Measurements from ENCODE around the gene RPIA. TPM values are rescaled to one million over a fixed set of nuclear protein-coding genes. Genes with fewer than 3 reads are reported as not detected.
A peak's percentile ranks its signal among the peaks of the same experiment; 100 is the strongest.
"Not testable (repeated sequence)": the region's sequence is repeated elsewhere in the genome, so short reads cannot be mapped to it uniquely, and the experiment has no call there.

The RPIA gene
- total RNA-seq, 4 donors from 2014 or later = 6.3 to 12.2 (median 8.0) TPM

- TF ChIP-seq POLR2A (IDR thresholded peaks at IDR 0.05) (no peak), EP300 (IDR thresholded peaks at IDR 0.05) (no peak), CTCF (IDR thresholded peaks at IDR 0.05) (no peak)
- Histone ChIP-seq H3K36me3 (peaks cover 0 to 8% (median 0%) of the 10 kb centered on the region in 3 donors), H3K4me1 (peaks cover 0 to 15% (median 4%) of the 10 kb centered on the region in 4 donors), H3K9me3 (peaks cover 0 to 12% (median 0%) of the 10 kb centered on the region in 4 donors), H3K27ac (no peak overlapping the region), H3K4me3 (no peak overlapping the region), H3K27me3 (peaks cover 0 to 29% of the 10 kb centered on the region in 2 donors)
- WGBS, 2 donors = 82 to 98% methylated on average over 11 to 19 of the region's 19 CpGs
- DNase-seq (ENCODE audit: low spot score in 2 of 2) = no peak
These were observed 72.8 kb downstream of the RPIA start for GRCh38 chr2:88764141-88764849.

- Histone ChIP-seq H3K36me3 (peaks cover 0 to 3% (median 0%) of the 10 kb centered on the region in 3 donors), H3K27ac (no peak overlapping the region), H3K4me3 (peak overlapping the region in 2 of 4 donors; percentile 29 to 32), H3K4me1 (peaks cover 0 to 15% (median 4%) of the 10 kb centered on the region in 4 donors), H3K9me3 (peaks cover 0 to 7% (median 0%) of the 10 kb centered on the region in 4 donors), H3K27me3 (peaks cover 0 to 29% of the 10 kb centered on the region in 2 donors)
- WGBS, 2 donors = 17 to 20% methylated on average over 3 to 17 of the region's 22 CpGs
- no peak for TF ChIP-seq POLR2A (IDR thresholded peaks at IDR 0.05)
- no peak for TF ChIP-seq CTCF (IDR thresholded peaks at IDR 0.05)
- TF ChIP-seq EP300 (IDR thresholded peaks at IDR 0.05) = no peak
- no peak for DNase-seq (ENCODE audit: low spot score in 2 of 2)
These were observed 73.3 kb downstream of the RPIA start for GRCh38 chr2:88764850-88765153.

DNA sequence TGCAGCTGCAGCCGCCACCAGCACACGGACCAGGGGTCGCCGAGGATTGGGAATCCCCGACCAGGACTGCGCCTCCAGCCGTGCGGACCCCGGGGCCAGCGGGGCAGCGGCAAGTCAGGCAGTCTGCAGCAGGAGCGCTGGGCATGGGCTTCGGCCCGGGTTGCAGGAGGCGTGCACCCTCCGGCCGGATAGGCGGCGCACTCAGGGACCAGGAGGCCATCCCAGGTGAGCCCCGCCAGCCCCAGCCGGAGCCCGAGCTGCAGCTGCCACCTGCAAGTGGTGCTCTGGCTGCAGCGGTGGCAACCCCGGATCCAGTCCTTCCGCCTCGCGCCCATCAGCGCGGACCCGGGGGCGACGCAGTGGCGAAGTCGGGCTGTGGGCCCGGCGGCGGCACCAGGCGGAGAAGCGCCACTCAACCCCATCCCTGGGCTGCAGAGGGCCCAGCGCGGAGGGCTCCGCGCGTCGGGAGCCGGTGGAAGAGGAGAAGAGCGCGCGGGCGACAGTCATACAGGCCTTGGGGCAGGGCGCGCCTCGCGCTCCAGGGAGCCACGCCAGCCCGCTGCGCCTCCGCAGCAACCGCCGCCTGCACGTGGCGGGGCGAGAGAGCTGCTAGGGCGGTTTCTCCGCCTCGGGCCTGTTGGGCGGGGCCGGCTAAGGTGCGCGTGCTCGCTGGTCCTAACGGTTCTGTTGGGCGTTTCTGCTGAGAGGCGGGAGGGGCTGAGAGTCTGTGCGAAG lies 73.8 kb downstream of the RPIA start:
- H3K4me1 ChIP-seq = peaks cover 0 to 15% (median 4%) of the 10 kb centered on the region in 4 donors
- peaks cover 0 to 29% of the 10 kb centered on the region in 2 donors for H3K27me3 ChIP-seq
- DNase-seq (ENCODE audit: low spot score in 2 of 2) = no peak
- H3K9me3 ChIP-seq = peaks cover 0 to 6% (median 0%) of the 10 kb centered on the region in 4 donors
- TF ChIP-seq EP300 (IDR thresholded peaks at IDR 0.05) (no peak), POLR2A (IDR thresholded peaks at IDR 0.05) (no peak), CTCF (IDR thresholded peaks at IDR 0.05) (no peak)
- H3K36me3 ChIP-seq = no peaks in the 10 kb centered on the region
- WGBS, 2 donors = 0% methylated on average over 2 to 4 of the region's 75 CpGs
- no peak overlapping the region for H3K27ac ChIP-seq
- peak overlapping the region in 2 of 4 donors; percentile 29 to 32 for H3K4me3 ChIP-seq

DNA sequence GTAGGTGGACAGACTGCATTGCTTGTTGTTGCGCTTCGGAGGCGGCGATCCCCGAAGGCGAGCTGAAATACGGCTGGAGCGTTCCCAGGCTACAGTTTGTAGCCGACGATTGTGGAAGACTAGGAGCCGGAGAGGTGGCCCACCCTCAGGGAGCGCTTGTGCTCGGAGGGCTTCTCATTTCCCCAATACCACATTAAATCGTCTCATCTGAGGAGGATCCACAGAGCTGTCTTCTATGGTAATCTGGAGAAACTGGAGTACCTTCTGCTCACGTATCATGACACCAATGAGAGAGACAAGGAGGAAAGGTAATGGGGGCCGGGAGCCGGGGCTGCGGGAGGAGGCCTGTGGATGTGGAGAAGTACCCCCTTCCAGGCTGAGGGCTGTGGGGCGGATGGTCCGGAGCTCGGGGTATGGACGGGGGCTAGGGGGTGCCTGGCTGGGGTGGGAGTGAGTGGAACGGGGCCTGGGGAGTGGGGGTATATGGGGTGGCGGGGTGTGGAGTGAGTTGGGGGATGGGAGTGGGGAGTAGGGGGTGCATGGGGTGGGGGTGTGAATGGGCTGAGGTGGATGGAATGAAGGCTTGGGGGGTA lies 74.5 kb downstream of the RPIA start:
- not testable (repeated sequence) for H3K27ac ChIP-seq; H3K36me3 ChIP-seq; H3K9me3 ChIP-seq; DNase-seq (ENCODE audit: low spot score in 2 of 2)
- peak overlapping the region in 2 of 4 donors; percentile 29 to 32 for H3K4me3 ChIP-seq
- peaks cover 0 to 15% (median 4%) of the 10 kb centered on the region in 4 donors for H3K4me1 ChIP-seq
- WGBS, 2 donors = 32 to 63% methylated on average over 13 to 24 of the region's 24 CpGs
- H3K27me3 ChIP-seq = peaks cover 0 to 29% of the 10 kb centered on the region in 2 donors

- H3K4me3 ChIP-seq = no peak overlapping the region
- peaks cover 0 to 9% (median 3%) of the 10 kb centered on the region in 4 donors for H3K4me1 ChIP-seq
- no peaks in the 10 kb centered on the region for H3K36me3 ChIP-seq
- DNase-seq (ENCODE audit: low spot score in 2 of 2) = no peak
- H3K9me3 ChIP-seq = no peaks in the 10 kb centered on the region
- peaks cover 0 to 17% of the 10 kb centered on the region in 2 donors for H3K27me3 ChIP-seq
- H3K27ac ChIP-seq = no peak overlapping the region
- TF ChIP-seq EP300 (IDR thresholded peaks at IDR 0.05) (no peak), POLR2A (IDR thresholded peaks at IDR 0.05) (no peak), CTCF (IDR thresholded peaks at IDR 0.05) (no peak)
- WGBS, 2 donors = 69 to 74% methylated on average over 4 of the region's 4 CpGs
These were observed 78.5 kb downstream of the RPIA start for GRCh38 chr2:88770016-88770415.

GRCh38 chr2:88773233-88774028 lies 82.0 kb downstream of the RPIA start:
- not testable (repeated sequence) for DNase-seq (ENCODE audit: low spot score in 2 of 2); H3K4me3 ChIP-seq; H3K4me1 ChIP-seq; H3K27me3 ChIP-seq; H3K9me3 ChIP-seq; H3K36me3 ChIP-seq; H3K27ac ChIP-seq
- 53 to 59% methylated on average over 7 of the region's 7 CpGs for WGBS, 2 donors

- not testable (repeated sequence) for H3K36me3 ChIP-seq; H3K27me3 ChIP-seq; H3K9me3 ChIP-seq; H3K4me1 ChIP-seq; DNase-seq (ENCODE audit: low spot score in 2 of 2); H3K27ac ChIP-seq; H3K4me3 ChIP-seq
- 94 to 95% methylated on average over 2 of the region's 2 CpGs for WGBS, 2 donors
These were observed 97.7 kb downstream of the RPIA start for GRCh38 chr2:88789213-88789612.

- not testable (repeated sequence) for H3K36me3 ChIP-seq; H3K27me3 ChIP-seq; H3K27ac ChIP-seq; H3K4me1 ChIP-seq; H3K4me3 ChIP-seq; H3K9me3 ChIP-seq; DNase-seq (ENCODE audit: low spot score in 2 of 2)
- 85 to 92% methylated on average over 2 of the region's 2 CpGs for WGBS, 2 donors
These were observed 104.5 kb downstream of the RPIA start for GRCh38 chr2:88795932-88796331.
